Nasal cavity respiratory epithelium epithelial cell of viscerocranial mucosa (primary cell): Measurements from ENCODE around the gene TRAF2. TPM values are rescaled to one million over a fixed set of nuclear protein-coding genes. Genes with fewer than 3 reads are reported as not detected.

Source experiments
- total RNA-seq: library from RNA; depleted of rRNA; stranded (reverse); fragments of >200 nt; gene quantifications from 2 replicates; pipeline ENCODE4 v1.2.3, GENCODE V29; 2014

TRAF2 gene, protein sequence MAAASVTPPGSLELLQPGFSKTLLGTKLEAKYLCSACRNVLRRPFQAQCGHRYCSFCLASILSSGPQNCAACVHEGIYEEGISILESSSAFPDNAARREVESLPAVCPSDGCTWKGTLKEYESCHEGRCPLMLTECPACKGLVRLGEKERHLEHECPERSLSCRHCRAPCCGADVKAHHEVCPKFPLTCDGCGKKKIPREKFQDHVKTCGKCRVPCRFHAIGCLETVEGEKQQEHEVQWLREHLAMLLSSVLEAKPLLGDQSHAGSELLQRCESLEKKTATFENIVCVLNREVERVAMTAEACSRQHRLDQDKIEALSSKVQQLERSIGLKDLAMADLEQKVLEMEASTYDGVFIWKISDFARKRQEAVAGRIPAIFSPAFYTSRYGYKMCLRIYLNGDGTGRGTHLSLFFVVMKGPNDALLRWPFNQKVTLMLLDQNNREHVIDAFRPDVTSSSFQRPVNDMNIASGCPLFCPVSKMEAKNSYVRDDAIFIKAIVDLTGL
- 9.9 and 24.1 TPM in 2 replicates for total RNA-seq

DNA sequence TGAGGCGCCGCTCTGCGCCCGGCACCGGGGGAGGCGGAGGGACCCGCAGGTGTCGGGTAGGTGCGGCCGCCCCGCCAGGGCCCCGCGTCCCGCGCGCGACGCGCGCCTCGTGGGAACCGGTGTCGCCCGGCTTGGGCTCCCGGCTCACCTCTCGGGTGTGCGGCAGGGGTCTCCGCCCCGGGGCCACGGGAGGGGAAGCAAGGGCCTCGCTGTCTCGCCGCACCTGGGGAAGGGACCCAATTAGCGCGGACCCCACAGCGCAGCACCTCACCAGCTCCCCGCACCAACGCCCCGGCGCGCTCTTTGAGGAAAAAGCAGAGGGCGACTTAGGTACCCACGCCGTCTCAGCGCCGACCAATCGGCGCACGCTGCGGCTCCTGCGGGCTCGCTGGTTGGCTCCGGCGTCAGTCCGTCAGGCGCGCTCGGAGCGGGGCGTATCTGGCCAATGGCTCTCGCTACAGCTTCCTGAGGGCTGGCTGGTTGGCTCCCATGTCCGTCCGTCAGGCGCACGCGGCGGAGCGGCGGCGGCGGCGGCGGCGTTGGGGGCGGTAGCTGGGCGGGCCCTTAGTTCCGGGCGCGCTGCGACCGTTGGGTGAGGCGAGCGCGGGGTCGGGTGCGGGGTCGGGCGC is at the start of gene TRAF2:
TSS of gene TRAF2 (plus strand) at position 567 of the 629 bp plus-strand sequence. CDS start 12,225 bp downstream, outside the sequence.

GRCh38 chr9:136842380-136842948 is 43.9 kb upstream of the TRAF2 start, which contains the start of gene AJM1:
Gene AJM1, plus strand, starts transcription at chr9:136842478. Its CDS starts 1,937 bp downstream, at chr9:136844415.

DNA sequence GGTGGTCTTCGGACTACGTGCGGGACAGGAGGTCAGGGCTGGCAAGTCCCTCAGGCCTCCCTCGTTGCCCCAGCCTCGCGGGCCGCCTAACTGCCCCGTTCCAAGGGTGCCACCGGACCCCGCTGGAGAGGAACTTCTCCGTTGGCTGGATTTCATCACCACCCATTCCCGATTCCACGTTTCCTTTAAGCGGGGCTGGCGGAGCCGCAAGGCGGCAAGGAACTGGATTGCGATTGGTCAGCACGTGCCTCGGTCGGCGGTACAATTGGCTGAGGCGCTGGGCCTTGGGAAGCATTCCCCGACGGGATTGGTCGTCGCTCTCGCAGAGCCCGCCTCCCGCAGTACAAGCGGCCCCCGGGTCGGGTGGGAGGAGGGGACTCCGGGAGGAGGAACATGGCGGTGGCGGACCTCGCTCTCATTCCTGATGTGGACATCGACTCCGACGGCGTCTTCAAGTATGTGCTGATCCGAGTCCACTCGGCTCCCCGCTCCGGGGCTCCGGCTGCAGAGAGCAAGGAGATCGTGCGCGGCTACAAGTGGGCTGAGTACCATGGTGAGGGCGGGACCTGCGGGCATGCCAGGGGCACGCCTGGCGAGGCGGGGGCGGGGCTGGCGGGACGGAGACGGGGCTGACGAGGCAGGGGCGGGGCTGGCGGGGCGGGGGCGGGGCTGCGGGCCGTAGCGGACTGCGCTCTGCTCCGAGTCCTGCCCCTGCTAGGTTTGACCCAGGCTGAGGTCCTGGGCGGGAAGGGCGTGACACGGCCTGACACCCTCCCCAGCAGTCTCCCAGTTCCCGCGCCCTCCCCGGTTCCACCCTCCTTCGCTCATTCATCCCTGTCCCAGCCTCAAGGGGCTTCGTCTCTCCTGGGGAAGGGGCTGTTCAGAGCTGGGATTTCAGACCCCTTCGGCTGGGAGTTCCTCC is 37.0 kb upstream of the TRAF2 start, which contains the start of gene PHPT1:
TSS of gene PHPT1 (plus strand) at position 372 of the 922 bp plus-strand sequence. CDS start at position 394, 22 bp downstream.

DNA sequence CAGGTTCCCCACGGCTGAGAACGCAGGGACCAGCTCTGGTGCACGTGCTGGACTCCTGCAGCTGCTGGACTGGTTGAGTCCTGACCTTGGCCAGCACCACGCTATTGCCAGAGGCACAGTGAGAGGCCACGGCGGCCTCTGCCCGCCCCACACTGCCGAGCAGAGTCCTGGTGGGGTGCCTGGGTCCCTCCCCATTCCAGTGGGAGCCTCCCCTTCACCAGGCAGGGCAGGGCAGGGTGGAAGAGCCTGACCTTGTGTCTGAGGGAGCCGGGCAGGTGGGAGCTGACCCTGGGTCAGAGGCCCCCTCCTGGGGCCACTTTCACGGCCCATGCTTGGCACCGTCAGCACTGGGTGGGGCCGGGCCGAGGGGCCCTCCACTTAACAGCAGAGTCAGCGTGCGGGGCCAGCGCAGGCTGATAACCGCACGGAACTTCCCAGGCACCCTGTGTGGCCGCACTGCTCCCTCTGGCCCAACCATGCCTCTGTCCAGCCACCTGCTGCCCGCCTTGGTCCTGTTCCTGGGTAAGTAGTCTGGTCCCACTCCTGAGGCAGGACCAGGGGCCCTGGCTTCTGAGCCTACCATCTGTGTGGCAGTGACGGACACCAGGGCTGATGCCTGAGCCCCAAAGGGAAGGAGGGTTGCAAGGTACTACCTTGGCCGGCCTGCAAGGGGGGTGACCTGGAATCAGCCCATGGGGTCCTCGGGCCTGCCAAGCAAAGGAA is 34.2 kb upstream of the TRAF2 start, which contains the start of gene MAMDC4:
TSS of gene MAMDC4 (plus strand) at position 406 of the 723 bp plus-strand sequence. CDS start at position 477, 71 bp downstream.

DNA sequence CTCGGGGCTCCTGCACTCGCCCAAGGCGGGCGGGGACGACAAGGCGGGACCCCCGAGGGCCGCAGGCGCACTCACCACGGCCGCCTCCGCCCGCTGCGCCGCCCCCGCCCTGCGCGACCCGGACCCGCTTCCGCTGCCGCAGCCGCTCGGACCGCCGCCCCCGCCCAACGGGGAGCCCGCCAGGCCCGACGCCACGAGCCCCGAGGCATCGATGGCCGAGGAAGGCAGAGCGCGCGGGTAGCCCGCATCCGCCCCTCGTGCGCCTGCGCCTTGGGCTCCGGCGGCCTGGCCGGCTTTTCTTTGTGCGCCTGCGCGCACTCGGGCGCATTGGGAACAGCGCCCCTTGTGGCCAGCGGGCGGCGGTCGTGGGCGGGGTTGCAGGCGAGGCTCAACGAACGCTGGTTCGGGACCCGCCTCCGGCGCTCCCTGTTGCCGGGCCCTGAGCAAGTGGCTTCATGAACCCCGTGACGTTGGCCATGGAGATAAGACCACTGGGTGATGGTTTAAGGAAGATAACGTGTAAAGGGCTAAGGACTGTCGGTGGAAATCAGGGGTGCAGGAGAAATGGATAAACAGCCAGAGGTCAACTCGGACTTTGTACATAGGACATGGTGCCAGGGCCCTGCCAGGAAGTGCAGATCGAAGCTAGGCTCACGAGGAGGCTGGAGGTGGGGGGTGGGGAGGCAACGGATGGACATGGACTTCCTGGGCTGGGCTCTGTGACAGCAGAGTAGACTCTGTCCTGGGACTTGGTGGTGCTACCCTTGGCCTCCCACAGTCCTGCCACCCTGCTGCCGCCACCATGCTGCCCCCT is 58.4 kb downstream of the TRAF2 start, which contains the start of the genes C8G and FBXW5:
TSS of gene C8G (plus strand) at position 725 of the 814 bp plus-strand sequence. CDS start at position 803, 78 bp downstream.
TSS of gene FBXW5 (minus strand) at position 220 of the 814 bp plus-strand sequence. CDS start 655 bp downstream, outside the sequence.

GRCh38 chr9:136951541-136952320 is 65.4 kb downstream of the TRAF2 start, which contains the start of gene LCN12:
Gene LCN12, plus strand, starts transcription at chr9:136952273. Its CDS starts 55 bp downstream, at chr9:136952328.

Other genes with a start within 250 kb of the TRAF2 start
- gene EGFL7, start 223.6 kb upstream of the TRAF2 start, total RNA-seq, result 16.2 and 18.5 TPM in 2 replicates
- gene AGPAT2, start 199.1 kb upstream of the TRAF2 start, total RNA-seq, result 41.1 and 42.0 TPM in 2 replicates
- under 0.01 and 1.00 TPM in 2 replicates for gene DIPK1B, start 173.9 kb upstream of the TRAF2 start, total RNA-seq
- gene LCN10, start 143.6 kb upstream of the TRAF2 start, total RNA-seq, result not detected in 2 replicates
- not detected in 2 replicates for gene LCN6, start 138.0 kb upstream of the TRAF2 start, total RNA-seq
- not detected in 2 replicates for gene LCN8, start 128.3 kb upstream of the TRAF2 start, total RNA-seq
- not detected in 2 replicates for gene LCN15, start 122.0 kb upstream of the TRAF2 start, total RNA-seq
- 63.2 and 150 TPM in 2 replicates for gene TMEM141, start 95.2 kb upstream of the TRAF2 start, total RNA-seq
- under 0.01 and 0.28 TPM in 2 replicates for gene CCDC183, start 90.2 kb upstream of the TRAF2 start, total RNA-seq
- 73.4 and 86.8 TPM in 2 replicates for gene RABL6, start 78.6 kb upstream of the TRAF2 start, total RNA-seq
- gene AJM1, start 44.0 kb upstream of the TRAF2 start, total RNA-seq, result 2.1 and 3.4 TPM in 2 replicates
- 88.2 and 91.8 TPM in 2 replicates for gene PHPT1, start 37.1 kb upstream of the TRAF2 start, total RNA-seq
- gene MAMDC4, start 34.2 kb upstream of the TRAF2 start, total RNA-seq, result 1.4 and 6.5 TPM in 2 replicates
- gene EDF1, start 20.2 kb upstream of the TRAF2 start, total RNA-seq, result 269 and 274 TPM in 2 replicates
- 107 and 164 TPM in 2 replicates for gene FBXW5, start 58.2 kb downstream of the TRAF2 start, total RNA-seq
- 0.28 TPM in 1 of 2 replicates, not detected in the other for gene C8G, start 58.7 kb downstream of the TRAF2 start, total RNA-seq
- 0.34 TPM in 1 of 2 replicates, not detected in the other for gene LCN12, start 65.8 kb downstream of the TRAF2 start, total RNA-seq
- not detected in 2 replicates for gene PTGDS, start 91.0 kb downstream of the TRAF2 start, total RNA-seq
- gene LCNL1, start 96.5 kb downstream of the TRAF2 start, total RNA-seq, result not detected in 2 replicates
- 7.8 and 9.9 TPM in 2 replicates for gene PAXX, start 105.9 kb downstream of the TRAF2 start, total RNA-seq
- gene CLIC3, start 110.1 kb downstream of the TRAF2 start, total RNA-seq, result 4.4 and 6.7 TPM in 2 replicates
- gene ABCA2, start 141.7 kb downstream of the TRAF2 start, total RNA-seq, result 4.1 and 48.2 TPM in 2 replicates
- not detected in 2 replicates for gene FUT7, start 145.6 kb downstream of the TRAF2 start, total RNA-seq
- gene NPDC1, start 159.7 kb downstream of the TRAF2 start, total RNA-seq, result 3.8 and 16.7 TPM in 2 replicates
- 1.8 and 3.1 TPM in 2 replicates for gene ENTPD2, start 167.5 kb downstream of the TRAF2 start, total RNA-seq
- 0.85 and 2.1 TPM in 2 replicates for gene SAPCD2, start 184.0 kb downstream of the TRAF2 start, total RNA-seq
- gene UAP1L1, start 191.0 kb downstream of the TRAF2 start, total RNA-seq, result 4.8 and 6.3 TPM in 2 replicates
- 62.5 and 67.1 TPM in 2 replicates for gene MAN1B1, start 200.5 kb downstream of the TRAF2 start, total RNA-seq
- gene DPP7, start 228.2 kb downstream of the TRAF2 start, total RNA-seq, result 62.2 and 81.7 TPM in 2 replicates